Measurements from ENCODE around the gene NEK2. TPM values are rescaled to one million over a fixed set of nuclear protein-coding genes. Genes with fewer than 3 reads are reported as not detected.

Gene NEK2
- total RNA-seq, 2 donors from 2014 or later: not detected

- H3K27ac ChIP-seq: peak overlapping the region; percentile 66 to 82 (median 72)
- H3K27me3 ChIP-seq: no peaks in the 10 kb centered on the region
- peaks cover 24% of the 10 kb centered on the region for H3K4me1 ChIP-seq
- H3K9me3 ChIP-seq: no peaks in the 10 kb centered on the region
- 13 to 23% methylated on average over 4 to 13 of the region's 13 CpGs for WGBS, 2 donors
- DNase-seq: peak; percentile 78 to 93 (median 91)
- no peaks in the 10 kb centered on the region for H3K36me3 ChIP-seq (replicated peaks in 1 of 2; ENCODE audit: insufficient read depth in 1 of 2, low read depth in 2 of 2)
- intact Hi-C loops (cut with DNase I): no loop called here
- ATAC-seq: peak; percentile 96
- TF ChIP-seq POLR2A (IDR thresholded peaks at IDR 0.05) (peak in 1 of 3 donors; percentile 18), CTCF (IDR thresholded peaks at IDR 0.05) (no peak)
- H3K4me3 ChIP-seq: no peak overlapping the region
These were observed 42.5 kb downstream of the NEK2 start for GRCh38 chr1:211632808-211633523.

DNA sequence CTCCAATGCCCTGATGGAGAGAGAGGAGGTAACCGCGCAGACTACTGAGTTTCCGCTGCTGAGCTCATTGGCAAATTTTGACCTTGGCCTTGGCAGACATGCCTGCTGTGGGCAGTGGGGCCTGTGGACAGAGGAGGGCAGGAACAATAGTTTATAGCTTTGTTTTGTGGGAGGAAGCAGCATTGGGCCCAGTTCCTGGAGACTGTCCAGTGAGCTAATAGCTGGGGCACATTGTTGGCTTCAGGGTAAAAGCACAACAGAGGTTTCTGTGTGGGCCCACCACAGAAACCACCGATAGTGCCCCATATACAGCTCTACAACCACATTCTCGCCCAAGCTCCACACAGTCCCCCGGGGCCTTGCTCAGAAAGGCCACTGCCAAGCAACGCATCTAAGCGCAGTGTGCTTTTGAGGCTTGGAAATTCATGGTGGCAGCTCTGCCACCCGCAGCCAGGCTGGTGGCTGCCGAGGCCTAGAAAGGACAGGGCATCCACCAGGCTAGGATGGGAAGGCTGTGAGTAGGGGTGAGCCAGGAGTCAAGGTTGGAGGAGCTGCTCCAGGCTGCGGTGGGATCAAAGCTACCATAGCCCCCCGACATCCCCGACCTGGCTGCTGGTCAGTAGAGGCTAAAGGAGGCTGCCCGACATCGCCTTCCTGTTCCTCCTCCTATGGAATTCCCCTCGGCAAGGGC is 43.2 kb downstream of the NEK2 start:
- peak overlapping the region; percentile 66 to 82 (median 72) for H3K27ac ChIP-seq

DNA sequence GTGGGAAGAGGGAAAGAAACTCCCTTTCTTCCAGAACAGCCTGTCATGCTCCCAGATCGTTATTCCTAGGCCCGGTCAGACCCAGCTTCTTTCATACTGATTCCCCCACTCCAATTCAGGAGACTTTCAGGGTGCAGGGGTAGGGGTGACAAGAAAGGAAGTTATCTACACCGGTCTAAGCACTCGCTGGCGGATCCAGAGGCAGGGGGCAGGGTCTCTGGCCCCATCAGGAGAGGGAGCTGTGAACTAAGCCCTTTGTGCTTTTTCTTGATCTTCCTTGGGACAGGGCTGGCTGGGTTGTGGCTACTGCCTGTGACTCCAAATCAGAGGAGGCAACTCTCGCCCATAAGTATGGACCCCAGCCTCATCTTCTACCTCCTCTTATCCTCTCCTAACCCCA is 44.3 kb downstream of the NEK2 start:
- Histone ChIP-seq H3K4me3 (no peak overlapping the region), H3K36me3 (replicated peaks in 1 of 2; ENCODE audit: insufficient read depth in 1 of 2, low read depth in 2 of 2) (no peaks in the 10 kb centered on the region), H3K27me3 (no peaks in the 10 kb centered on the region), H3K9me3 (no peaks in the 10 kb centered on the region), H3K27ac (no peak overlapping the region), H3K4me1 (peaks cover 24% of the 10 kb centered on the region)
- no peak for TF ChIP-seq CTCF (IDR thresholded peaks at IDR 0.05)
- TF ChIP-seq POLR2A (IDR thresholded peaks at IDR 0.05): no peak
- 94 to 96% methylated on average over 6 of the region's 6 CpGs for WGBS, 2 donors
- DNase-seq (no peak), ATAC-seq (no peak)
- intact Hi-C loops (cut with DNase I): no loop called here

More for the DNA sequence above, 43.2 kb downstream of the NEK2 start:
- 78 to 87% methylated on average over 12 to 16 of the region's 16 CpGs for WGBS, 2 donors
- no peak for DNase-seq
- no peaks in the 10 kb centered on the region for H3K27me3 ChIP-seq
- H3K36me3 ChIP-seq (replicated peaks in 1 of 2; ENCODE audit: insufficient read depth in 1 of 2, low read depth in 2 of 2): no peaks in the 10 kb centered on the region
- no peak overlapping the region for H3K4me3 ChIP-seq
- H3K9me3 ChIP-seq: no peaks in the 10 kb centered on the region
- no peak for TF ChIP-seq POLR2A (IDR thresholded peaks at IDR 0.05)
- TF ChIP-seq CTCF (IDR thresholded peaks at IDR 0.05): no peak
- intact Hi-C loops (cut with DNase I): no loop called here
- ATAC-seq: no peak
- peaks cover 24% of the 10 kb centered on the region for H3K4me1 ChIP-seq

GRCh38 chr1:211630236-211631081 is 45.0 kb downstream of the NEK2 start:
- Histone ChIP-seq H3K36me3 (replicated peaks in 1 of 2; ENCODE audit: insufficient read depth in 1 of 2, low read depth in 2 of 2) (no peaks in the 10 kb centered on the region), H3K4me1 (peaks cover 24% of the 10 kb centered on the region), H3K9me3 (no peaks in the 10 kb centered on the region), H3K4me3 (no peak overlapping the region), H3K27me3 (no peaks in the 10 kb centered on the region), H3K27ac (no peak overlapping the region)
- ATAC-seq (no peak), DNase-seq (peak in 1 of 4 donors; percentile 25)
- 53 to 61% methylated on average over 11 to 15 of the region's 17 CpGs for WGBS, 2 donors
- TF ChIP-seq CTCF (IDR thresholded peaks at IDR 0.05) (no peak), POLR2A (IDR thresholded peaks at IDR 0.05) (no peak)
- intact Hi-C loops (cut with DNase I): no loop called here

Measured in body of pancreas (tissue), 4 donors.